IPS-18a (cell line): ENCODE data around the gene PCNX2.

Experiments used
- H3K27ac ChIP-seq: one replicate; pipeline ENCODE4 v1.5.1; 2013; ENCODE audit warnings: low read length
- H3K27me3 ChIP-seq: one replicate; pipeline ENCODE4 v1.6.1; 2013; ENCODE audit warnings: mild to moderate bottlenecking, low read length; ENCODE audit not compliant: control insufficient read depth, insufficient read depth
- H3K36me3 ChIP-seq: one replicate; pipeline ENCODE4 v1.6.1; 2013; ENCODE audit warnings: low read depth, low read length; ENCODE audit not compliant: control insufficient read depth
- H3K4me1 ChIP-seq: one replicate; pipeline ENCODE4 v1.6.1; 2013; ENCODE audit warnings: low read depth, low read length; ENCODE audit not compliant: control insufficient read depth
- H3K4me3 ChIP-seq: one replicate; pipeline ENCODE4 v1.5.1; 2013; ENCODE audit warnings: low read length
- H3K9ac ChIP-seq: one replicate; pipeline ENCODE4 v1.6.1; 2013; ENCODE audit warnings: mild to moderate bottlenecking, low read length, moderate library complexity
- H3K9me3 ChIP-seq: one replicate; pipeline ENCODE4 v1.6.1; 2013; ENCODE audit warnings: low read depth, low read length; ENCODE audit not compliant: control insufficient read depth

Gene PCNX2

DNA sequence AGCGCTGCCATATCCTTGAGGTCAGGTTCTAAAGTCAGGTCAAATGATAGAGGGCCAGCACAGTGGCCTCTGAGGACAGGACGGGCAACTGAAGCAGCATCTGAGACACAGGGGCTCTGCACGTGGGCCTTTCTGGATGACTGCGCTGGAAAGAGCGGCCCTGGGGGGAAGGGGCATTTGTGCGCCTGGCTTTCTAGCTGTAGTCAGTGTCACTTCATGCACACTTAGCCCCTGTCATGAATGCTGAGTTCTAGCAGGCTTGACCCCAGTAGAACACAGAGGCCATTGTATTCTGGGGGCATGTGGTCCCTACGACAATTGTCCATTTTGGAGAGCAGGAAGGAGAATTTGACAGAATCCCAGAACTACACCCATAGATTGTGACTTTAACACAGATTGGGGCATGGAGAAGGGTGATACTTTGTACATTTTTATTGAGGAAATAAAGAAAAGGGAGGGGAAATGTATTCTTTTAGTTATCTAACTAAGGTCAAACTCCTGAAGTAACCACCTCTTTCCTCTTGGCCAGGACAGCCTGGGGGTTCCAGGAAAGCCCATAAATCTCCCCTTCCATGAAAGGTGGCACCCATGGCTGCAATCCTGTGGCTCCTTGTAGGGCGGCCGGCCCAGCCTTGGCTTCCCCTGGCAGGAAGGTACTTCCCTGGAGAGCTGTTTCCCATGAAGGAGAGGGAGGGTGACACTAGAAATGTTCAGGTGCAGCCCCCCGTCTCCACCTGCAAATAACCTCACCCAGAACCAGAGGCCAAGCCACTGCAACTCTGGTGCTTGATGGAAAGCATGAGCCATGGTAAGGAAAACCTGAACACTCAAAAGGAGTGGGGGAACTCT is 310.7 kb downstream of the PCNX2 start:
- H3K27ac ChIP-seq = no peak overlapping the region
- no peaks in the 10 kb centered on the region for H3K4me1 ChIP-seq
- no peak overlapping the region for H3K4me3 ChIP-seq
- H3K27me3 ChIP-seq = no peaks in the 10 kb centered on the region
- H3K9me3 ChIP-seq = no peaks in the 10 kb centered on the region
- peaks cover 12% of the 10 kb centered on the region for H3K36me3 ChIP-seq
- H3K9ac ChIP-seq = no peak overlapping the region

DNA sequence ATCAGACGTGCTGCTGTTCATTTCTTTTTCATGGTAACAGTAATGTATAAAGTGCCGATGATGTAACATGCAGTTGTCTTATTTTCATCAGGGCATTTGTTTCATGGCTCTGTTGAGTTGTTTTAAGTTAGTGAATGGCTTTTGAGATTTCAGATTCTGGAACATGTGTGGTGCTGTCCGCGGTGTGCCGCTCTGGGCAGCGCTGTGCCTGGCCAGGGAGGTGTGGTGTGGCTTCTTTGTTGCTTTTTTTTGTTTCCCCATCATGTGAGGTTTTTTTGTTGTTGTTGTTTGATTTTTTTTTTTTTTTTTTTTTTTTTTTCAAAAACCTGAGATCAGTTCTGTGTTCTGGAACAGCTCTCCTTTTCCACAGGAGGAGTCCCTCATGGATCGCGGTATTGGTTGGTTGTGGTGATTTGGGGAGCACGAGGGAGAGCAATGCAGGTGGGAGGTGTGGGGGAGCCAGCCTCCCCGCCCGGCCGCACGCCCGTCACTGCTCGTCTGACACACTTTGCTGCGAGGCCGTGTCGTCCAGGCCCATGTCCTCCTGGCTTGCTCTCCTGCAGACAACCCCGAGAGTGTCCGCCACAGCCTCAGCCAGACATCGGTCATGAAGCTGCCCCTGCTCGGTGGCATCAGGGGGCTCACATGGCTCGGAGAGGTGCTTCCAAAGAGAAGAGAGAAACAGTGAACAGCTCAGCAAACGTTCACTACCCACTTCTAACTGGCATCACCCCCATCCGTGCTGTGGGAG is 311.5 kb downstream of the PCNX2 start:
- no peak overlapping the region for H3K9ac ChIP-seq
- no peak overlapping the region for H3K27ac ChIP-seq
- no peaks in the 10 kb centered on the region for H3K4me1 ChIP-seq
- peaks cover 12% of the 10 kb centered on the region for H3K36me3 ChIP-seq
- H3K4me3 ChIP-seq = no peak overlapping the region
- H3K27me3 ChIP-seq = no peaks in the 10 kb centered on the region
- H3K9me3 ChIP-seq = no peaks in the 10 kb centered on the region

DNA sequence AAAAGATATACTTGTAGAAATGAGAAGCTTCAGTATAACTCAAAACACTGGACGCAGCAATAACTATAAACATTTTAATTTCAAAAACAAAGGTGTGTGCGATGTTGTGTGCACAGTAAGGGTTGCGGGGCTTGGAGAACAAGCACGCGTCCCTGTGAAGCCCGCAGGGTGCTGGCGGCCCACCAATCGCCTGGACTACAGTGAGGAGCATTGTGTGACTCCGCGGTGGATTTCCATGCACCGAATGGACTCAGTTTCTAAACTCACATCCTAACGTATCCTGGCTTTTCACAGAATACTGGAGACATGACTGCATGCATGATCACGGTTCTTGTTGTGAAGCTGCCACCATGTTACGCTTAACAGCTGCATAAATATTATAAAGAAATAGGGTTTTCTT is 312.1 kb downstream of the PCNX2 start:
- H3K27me3 ChIP-seq = no peaks in the 10 kb centered on the region
- H3K36me3 ChIP-seq = peaks cover 12% of the 10 kb centered on the region
- H3K9me3 ChIP-seq = no peaks in the 10 kb centered on the region
- H3K4me1 ChIP-seq = no peaks in the 10 kb centered on the region
- no peak overlapping the region for H3K27ac ChIP-seq
- H3K4me3 ChIP-seq = no peak overlapping the region
- no peak overlapping the region for H3K9ac ChIP-seq

DNA sequence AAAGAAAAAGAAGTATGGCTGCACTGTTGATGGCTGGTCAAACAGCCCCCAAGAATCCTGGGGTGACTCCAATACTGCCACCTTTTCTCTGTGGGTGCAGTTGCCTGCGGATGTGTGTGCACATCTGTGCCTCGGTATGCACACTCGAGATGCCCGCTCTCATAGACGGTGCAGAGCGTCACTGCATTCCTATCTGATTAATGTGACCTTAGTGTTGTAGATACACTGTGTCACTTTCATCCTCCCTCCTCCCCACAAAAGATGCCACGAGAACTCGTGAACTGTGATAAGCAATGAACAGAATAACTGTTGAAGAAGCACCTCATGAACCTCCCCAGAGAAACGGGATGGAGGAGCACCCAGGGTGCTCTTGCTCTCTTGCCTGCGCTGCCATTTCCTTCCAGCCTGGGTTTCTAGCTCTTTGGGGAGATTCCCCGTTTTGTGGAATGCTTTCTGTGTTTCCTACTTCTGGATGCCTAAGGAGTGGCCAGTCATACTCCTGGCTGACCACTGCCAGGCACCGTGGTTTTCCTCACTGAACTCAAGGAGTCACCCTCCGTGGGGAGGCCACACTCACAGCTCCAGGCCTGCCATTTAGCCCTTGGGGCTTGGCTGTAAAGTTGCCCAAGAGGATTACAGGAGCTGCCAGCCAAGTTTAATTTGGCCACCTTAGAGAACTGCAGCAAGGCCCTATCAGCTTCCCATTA is 313.1 kb downstream of the PCNX2 start:
- Histone ChIP-seq H3K4me3 (no peak overlapping the region), H3K9me3 (no peaks in the 10 kb centered on the region), H3K27ac (no peak overlapping the region), H3K27me3 (no peaks in the 10 kb centered on the region), H3K9ac (no peak overlapping the region), H3K4me1 (no peaks in the 10 kb centered on the region), H3K36me3 (peaks cover 12% of the 10 kb centered on the region)

DNA sequence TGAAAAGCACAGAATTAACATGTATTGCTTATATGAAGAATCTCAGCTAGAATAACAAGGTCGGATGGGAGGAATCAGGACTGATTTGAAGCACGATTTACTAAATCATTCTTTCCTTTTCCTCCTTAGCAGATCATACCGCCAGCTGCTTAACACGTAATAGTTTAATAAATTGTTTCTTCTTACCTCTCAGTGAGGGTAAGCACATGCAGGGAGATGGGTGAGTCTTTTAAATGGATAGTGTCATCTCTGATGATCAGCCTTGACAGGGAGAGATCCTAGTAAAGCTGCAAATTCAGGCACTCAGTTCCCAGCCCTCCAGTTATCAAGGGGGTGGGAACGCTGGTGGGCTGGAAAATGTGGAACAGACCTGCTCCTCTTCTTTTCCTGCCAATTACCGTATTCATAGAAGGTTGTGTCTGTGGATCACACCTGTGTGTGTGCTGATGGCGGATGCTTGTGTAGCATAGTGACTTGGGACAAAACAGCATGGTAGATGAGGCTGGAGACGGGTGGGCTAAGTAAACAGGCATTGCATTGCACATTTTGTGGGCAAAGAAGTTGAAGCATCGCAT is 314.5 kb downstream of the PCNX2 start:
- peaks cover 12% of the 10 kb centered on the region for H3K36me3 ChIP-seq
- no peak overlapping the region for H3K9ac ChIP-seq
- no peaks in the 10 kb centered on the region for H3K27me3 ChIP-seq
- H3K4me3 ChIP-seq = no peak overlapping the region
- H3K27ac ChIP-seq = no peak overlapping the region
- no peaks in the 10 kb centered on the region for H3K4me1 ChIP-seq
- no peaks in the 10 kb centered on the region for H3K9me3 ChIP-seq

DNA sequence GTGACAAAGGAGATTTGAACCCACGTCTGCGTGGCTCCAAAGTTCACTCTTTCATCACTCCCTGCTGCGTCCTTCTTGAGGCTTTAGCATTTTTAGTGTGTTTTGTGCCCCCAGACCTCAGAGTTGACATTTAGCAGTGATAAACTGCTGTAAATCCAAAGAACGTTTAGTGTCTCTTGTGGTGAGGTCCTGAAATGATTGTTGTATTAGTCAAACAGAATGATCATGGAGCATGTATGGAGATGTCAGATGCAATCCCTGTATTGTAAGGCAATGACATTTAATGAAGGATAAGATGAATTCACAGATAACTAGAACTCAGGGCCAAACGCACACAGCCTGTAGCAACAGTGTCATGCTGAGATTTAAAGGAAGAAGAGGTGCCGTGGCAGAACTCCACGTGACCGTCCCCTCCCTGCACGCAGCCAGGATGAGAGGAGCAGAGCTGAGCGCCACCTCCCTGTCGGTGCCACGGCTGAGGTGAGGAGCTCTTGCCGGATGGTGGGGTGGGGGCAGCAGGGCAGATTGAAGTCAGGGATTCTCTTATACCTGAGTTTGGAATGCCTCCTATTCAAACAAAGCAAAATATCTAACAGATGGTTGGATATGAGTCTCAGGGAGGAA is 315.1 kb downstream of the PCNX2 start:
- H3K9ac ChIP-seq = no peak overlapping the region
- H3K4me3 ChIP-seq = no peak overlapping the region
- H3K27me3 ChIP-seq = no peaks in the 10 kb centered on the region
- H3K27ac ChIP-seq = no peak overlapping the region
- no peaks in the 10 kb centered on the region for H3K4me1 ChIP-seq
- H3K9me3 ChIP-seq = no peaks in the 10 kb centered on the region
- H3K36me3 ChIP-seq = peaks cover 7% of the 10 kb centered on the region

DNA sequence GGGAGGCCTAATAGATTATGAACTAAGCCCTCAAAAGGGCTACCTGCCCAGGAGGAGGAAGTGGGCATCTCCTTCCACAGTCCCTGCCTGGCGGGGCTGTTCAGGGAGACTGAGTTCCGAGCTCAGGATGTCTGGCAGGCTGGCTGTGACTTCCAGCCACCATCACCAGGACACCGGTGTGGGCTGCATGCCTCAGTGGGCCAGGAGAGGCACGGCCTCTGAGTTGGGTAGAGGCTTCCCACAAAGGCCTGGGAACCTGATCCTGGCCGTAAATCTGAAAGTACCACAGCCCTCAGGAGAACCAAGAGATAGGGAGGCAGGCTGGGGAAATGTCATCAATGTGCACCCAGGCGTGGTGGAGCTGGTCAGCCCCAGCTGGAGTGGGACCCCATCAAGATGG is 316.0 kb downstream of the PCNX2 start:
- peaks cover 9% of the 10 kb centered on the region for H3K36me3 ChIP-seq
- H3K9me3 ChIP-seq = no peaks in the 10 kb centered on the region
- H3K4me1 ChIP-seq = no peaks in the 10 kb centered on the region
- H3K4me3 ChIP-seq = no peak overlapping the region
- H3K9ac ChIP-seq = no peak overlapping the region
- no peak overlapping the region for H3K27ac ChIP-seq
- H3K27me3 ChIP-seq = no peaks in the 10 kb centered on the region

DNA sequence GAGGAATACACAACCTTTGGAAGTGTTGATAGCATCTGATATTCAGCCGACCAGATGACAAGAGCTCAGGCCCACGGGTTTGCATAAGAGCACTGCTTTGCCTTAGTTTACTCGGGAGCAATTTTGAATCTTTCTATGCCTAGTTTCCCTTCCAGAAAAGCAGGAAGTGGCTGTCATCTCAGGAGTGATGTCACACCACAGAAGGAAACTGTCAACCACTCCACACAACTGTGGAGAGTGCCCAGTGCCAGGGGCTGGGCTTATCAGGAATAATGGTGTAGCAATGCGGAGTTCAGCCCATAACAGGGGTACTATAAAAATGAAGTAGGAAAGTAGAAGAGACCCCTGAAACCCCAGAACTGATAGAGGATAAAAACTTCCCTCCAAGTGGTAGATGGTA is 316.7 kb downstream of the PCNX2 start:
- Histone ChIP-seq H3K4me3 (no peak overlapping the region), H3K36me3 (peaks cover 10% of the 10 kb centered on the region)

DNA sequence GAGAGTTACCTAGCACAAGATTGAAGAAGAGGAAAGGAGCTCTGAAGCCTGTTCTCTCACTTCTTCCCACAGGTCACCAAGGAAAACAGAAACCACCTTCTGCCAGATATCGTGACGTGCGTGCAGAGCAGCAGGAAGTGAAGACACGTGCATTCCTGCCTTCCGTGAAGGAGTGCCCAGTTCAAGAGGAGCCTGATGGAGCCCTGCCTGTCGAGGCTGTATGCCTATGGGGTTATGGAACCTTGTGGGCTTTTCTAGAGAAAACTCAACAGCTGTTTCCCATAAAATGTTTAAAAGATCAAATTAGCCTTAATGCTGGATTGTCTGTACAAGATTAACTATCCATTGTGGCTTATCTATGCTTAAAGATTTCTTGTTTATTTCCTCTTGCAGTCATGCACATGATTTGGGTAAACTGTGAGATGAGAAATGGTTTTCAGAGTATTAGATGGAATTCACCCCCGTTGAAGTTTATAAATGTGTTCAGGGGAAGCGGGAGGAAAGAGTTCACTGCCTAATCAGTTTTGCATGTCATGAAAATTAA is 317.4 kb downstream of the PCNX2 start:
- no peaks in the 10 kb centered on the region for H3K4me1 ChIP-seq
- no peak overlapping the region for H3K9ac ChIP-seq
- no peaks in the 10 kb centered on the region for H3K27me3 ChIP-seq
- no peak overlapping the region for H3K27ac ChIP-seq
- H3K9me3 ChIP-seq = no peaks in the 10 kb centered on the region
- no peak overlapping the region for H3K4me3 ChIP-seq
- H3K36me3 ChIP-seq = peaks cover 17% of the 10 kb centered on the region

More for the DNA sequence above, 316.7 kb downstream of the PCNX2 start:
- no peaks in the 10 kb centered on the region for H3K9me3 ChIP-seq
- H3K9ac ChIP-seq = no peak overlapping the region
- H3K27me3 ChIP-seq = no peaks in the 10 kb centered on the region
- no peak overlapping the region for H3K27ac ChIP-seq
- H3K4me1 ChIP-seq = no peaks in the 10 kb centered on the region

DNA sequence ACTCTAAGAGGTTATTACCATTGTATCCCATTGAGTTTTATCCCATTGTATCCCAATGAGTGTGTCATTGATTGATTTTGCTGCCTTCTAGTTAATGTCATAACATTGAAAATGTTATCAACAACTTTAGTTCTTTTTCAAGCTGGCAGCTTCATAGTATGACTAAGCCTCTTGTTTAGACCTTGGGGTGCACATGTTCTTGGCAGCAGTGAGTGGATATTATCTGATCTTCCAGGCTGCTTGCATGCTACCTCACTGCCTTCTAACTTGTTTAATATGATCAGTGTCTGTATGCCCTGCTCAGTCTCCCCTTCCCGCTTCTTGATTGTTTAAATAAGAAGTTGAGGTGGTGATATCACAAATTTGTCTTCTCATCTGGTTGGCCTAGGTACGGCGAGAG is 320.6 kb downstream of the PCNX2 start:
- Histone ChIP-seq H3K36me3 (peaks cover 44% of the 10 kb centered on the region), H3K9ac (no peak overlapping the region), H3K27ac (no peak overlapping the region), H3K4me3 (no peak overlapping the region), H3K4me1 (no peaks in the 10 kb centered on the region), H3K27me3 (no peaks in the 10 kb centered on the region), H3K9me3 (no peaks in the 10 kb centered on the region)
